Heart right ventricle (tissue), 16 donors: ENCODE data around the gene MMD. TPM values are rescaled to one million over a fixed set of nuclear protein-coding genes. Genes with fewer than 3 reads are reported as not detected.
A peak's percentile ranks its signal among the peaks of the same experiment; 100 is the strongest.

Source experiments
- ATAC-seq, 8 donors: fragments of 200-7000 bp; cut with Tn5 transposase; one replicate each; pipeline ENCODE4 v1.9.1; 2020; ENCODE audit warnings: mild to moderate bottlenecking in 8 of 8, moderate library complexity in 8 of 8, moderate number of reproducible peaks in 1 of 8
- DNase-seq, 2 donors: peaks; one replicate each; pipeline ENCODE4 v3.0.0-alpha.2; 2020
- H3K27ac ChIP-seq, 10 donors: fragments of 200-600 bp; sonication (generic) in 2 of 10; one replicate each; pipeline versions ENCODE4 v1.5.0 to v1.8.0; 2020 to 2022; ENCODE audit warnings: mild to moderate bottlenecking in 3 of 10
- H3K27me3 ChIP-seq, 7 donors: fragments of 200-600 bp; one replicate each; pipeline ENCODE4 v1.8.0; 2021 to 2022; ENCODE audit warnings: mild to moderate bottlenecking in 2 of 7
- H3K36me3 ChIP-seq, 9 donors: fragments of 200-600 bp; sonication (generic) in 1 of 9; one replicate each; pipeline versions ENCODE4 v1.5.0 to v1.8.0; 2020 to 2022; ENCODE audit warnings: mild to moderate bottlenecking in 2 of 9
- H3K4me1 ChIP-seq, 9 donors: fragments of 200-600 bp; sonication (generic) in 1 of 9; one replicate each; pipeline versions ENCODE4 v1.5.0 to v1.8.0; 2020 to 2022; ENCODE audit warnings: mild to moderate bottlenecking in 4 of 9
- H3K4me3 ChIP-seq, 10 donors: fragments of 200-600 bp; sonication (generic) in 2 of 10; one replicate each; pipeline versions ENCODE4 v1.5.0 to v1.8.0; 2020 to 2022; ENCODE audit warnings: mild to moderate bottlenecking in 7 of 10, moderate library complexity in 2 of 10
- H3K9me3 ChIP-seq, 11 donors: fragments of 200-600 bp in 10 of 11; sonication (generic) in 2 of 11; one replicate each; pipeline versions ENCODE4 v1.5.0 to v1.8.0; 2013 to 2022; ENCODE audit warnings: mild to moderate bottlenecking in 2 of 11, control low read depth in 1 of 11, moderate library complexity in 1 of 11
- WGBS, 2 donors: extraction: QIAGEN DNeasy Blood & Tissue Kit; methylation state at CpG; one replicate each; pipeline ENCODE4 v1.1.7; 2013; ENCODE audit warnings: inconsistent platforms in 1 of 2; 5-methylcytosine and 5-hydroxymethylcytosine counted together
- intact Hi-C, 10 donors: fragments of 100-400 bp; cut with DNase I; formaldehyde crosslinking; loops; one replicate each; pipeline versions ENCODE4 v1.11.1 to v1.14.2; 2022
- polyA plus RNA-seq, 2 donors: library from polyadenylated mRNA; stranded (reverse); fragments of 200-250 nt; gene quantifications; one replicate each; pipeline ENCODE4 v1.2.3, GENCODE V29; 2013
- total RNA-seq, 10 donors: library from RNA; stranded (reverse); fragmentation: NEBNext Ultra II Directional in 3 of 10; extraction: Animal tissue kit (Norgen Biotek cat#: 25700) in 3 of 10; gene quantifications; one replicate each; pipeline versions ENCODE4 v1.2.1 to v1.2.4, GENCODE V29; 2021 to 2023
- TF ChIP-seq, protein P1 (sequence below), 9 donors: fragments of 200-600 bp; sonication (generic) in 2 of 9; IDR thresholded peaks; one replicate each; pipeline versions ENCODE4 v1.5.0 to v1.8.0; 2021 to 2022; ENCODE audit warnings: antibody characterized with exemption in 9 of 9, mild to moderate bottlenecking in 5 of 9, moderate library complexity in 1 of 9
- donor health status: Arrhythmogenic right ventricular cardiomyopathy.
- donor health status: ischemic (EF 13 %, LVEDD 7.1; RV severe dilation, severe dysfunction).
- donor health status: healthy with polysubstance abuse.
- donor health status: DM: no; HTN: yes; CAD: no.
- donor health status: DM: no; HTN: no; CAD: no.
- donor health status: ischemic (EF 25% LVEDD 6.9; RV normal size, moderate dysfunction).
- donor health status: ischemic (EF 25% LVEDD 5.7; RV mildly dilated, moderate dysfunction).
- donor health status: healthy.
- donor health status: DM: yes; HTN: yes; CAD: no.
- donor health status: Ischemic cardiomyopathy.
- donor health status: ischemic (EF 35%, LVEDD 5.7; RV mildly dilated, moderate dysfunction).
- donor health status: nonischemic (EF 11% LVEDD 7.7; RV severe dilation, severe dysfunction).
- donor health status: DM: yes; HTN: yes; CAD: no.
- donor health status: PGD.
- donor health status: ischemic (EF 29% LVEDD 5.4; RV normal size, mild dysfunction).
- donor health status: nonischemic (EF 23%, LVEDD 6.1; RV moderate dilation, normal function).

Gene MMD
- total and polyA plus RNA-seq, 12 donors = 6.4 to 20.8 (median 10.4) TPM

DNA sequence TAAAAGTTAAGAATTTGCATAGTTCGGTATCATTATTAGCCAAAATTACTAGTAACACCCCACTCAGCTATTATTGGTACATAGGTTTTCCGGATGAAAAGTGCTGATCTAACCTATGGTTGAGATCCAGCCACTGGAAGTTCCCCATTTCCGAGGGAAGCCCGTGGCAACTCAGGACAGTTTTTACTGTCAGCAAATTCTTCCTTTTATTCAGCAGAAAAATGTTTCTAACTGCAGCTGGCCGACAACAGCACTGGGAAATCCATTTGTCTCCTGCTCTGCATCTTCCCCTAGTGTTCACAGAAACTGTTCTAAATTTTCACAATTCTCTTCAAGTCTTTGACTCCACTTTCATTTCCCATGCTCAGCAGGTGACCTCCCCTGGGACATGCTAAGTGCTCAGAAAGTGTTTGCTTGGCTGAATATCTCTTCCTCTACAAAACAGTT is 15.5 kb upstream of the MMD start:
- ATAC-seq = peak in 4 of 8 donors; percentile 21 to 63 (median 35)

DNA sequence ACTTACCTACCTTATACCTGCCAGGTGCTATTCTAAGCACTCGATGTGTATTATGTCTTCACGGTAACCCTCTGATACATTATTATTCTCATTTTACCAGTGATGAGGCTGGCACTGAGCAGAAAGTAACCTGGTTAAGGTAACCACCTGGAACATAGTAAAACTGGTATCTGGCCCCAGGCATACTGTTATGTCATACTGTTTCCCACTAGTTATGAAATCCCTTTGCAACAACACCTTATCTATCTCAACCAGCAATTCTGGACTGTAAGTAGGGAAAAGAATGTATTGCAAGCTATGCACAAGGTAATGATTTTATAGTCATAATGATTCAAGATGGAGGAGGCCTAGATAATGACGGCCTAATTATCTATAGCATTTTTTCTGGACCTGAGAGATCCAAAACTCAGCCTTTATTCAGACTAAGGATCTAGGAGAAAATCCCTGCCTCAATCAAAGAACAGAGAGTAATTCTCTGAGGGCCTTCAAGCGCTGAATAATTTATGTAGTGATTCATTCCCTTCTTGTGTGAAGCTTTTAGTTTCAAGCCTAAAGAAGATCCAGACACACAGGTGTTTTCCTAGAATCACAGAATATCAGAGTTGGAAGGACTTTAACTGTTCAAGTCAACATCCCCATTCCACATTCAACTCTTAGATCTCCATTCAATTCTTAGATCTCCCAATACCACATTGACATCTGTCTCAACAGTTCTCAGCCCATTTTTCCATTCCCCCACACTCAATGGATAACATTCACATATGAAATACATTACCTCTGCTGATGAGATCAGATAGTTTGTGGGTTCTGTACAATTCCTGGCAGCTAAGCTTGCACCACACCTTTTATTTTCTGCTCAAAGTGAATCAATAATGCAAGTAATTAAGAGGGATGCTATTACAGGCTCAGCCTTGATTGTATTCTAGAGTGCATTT is 14.9 kb upstream of the MMD start:
- Histone ChIP-seq H3K27ac (no peak overlapping the region), H3K36me3 (no peaks in the 10 kb centered on the region), H3K4me3 (no peak overlapping the region), H3K4me1 (peaks cover 0 to 40% (median 0%) of the 10 kb centered on the region in 9 donors), H3K27me3 (no peaks in the 10 kb centered on the region), H3K9me3 (no peaks in the 10 kb centered on the region)
- ATAC-seq = no peak
- TF ChIP-seq, protein P1, sequence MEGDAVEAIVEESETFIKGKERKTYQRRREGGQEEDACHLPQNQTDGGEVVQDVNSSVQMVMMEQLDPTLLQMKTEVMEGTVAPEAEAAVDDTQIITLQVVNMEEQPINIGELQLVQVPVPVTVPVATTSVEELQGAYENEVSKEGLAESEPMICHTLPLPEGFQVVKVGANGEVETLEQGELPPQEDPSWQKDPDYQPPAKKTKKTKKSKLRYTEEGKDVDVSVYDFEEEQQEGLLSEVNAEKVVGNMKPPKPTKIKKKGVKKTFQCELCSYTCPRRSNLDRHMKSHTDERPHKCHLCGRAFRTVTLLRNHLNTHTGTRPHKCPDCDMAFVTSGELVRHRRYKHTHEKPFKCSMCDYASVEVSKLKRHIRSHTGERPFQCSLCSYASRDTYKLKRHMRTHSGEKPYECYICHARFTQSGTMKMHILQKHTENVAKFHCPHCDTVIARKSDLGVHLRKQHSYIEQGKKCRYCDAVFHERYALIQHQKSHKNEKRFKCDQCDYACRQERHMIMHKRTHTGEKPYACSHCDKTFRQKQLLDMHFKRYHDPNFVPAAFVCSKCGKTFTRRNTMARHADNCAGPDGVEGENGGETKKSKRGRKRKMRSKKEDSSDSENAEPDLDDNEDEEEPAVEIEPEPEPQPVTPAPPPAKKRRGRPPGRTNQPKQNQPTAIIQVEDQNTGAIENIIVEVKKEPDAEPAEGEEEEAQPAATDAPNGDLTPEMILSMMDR (IDR thresholded peaks at IDR 0.05) = no peak
- no peak for DNase-seq
- 94 to 95% methylated on average over 4 of the region's 4 CpGs for WGBS, 2 donors
- intact Hi-C loops = no loop called here

More for the DNA sequence above, 15.5 kb upstream of the MMD start:
- Histone ChIP-seq H3K9me3 (no peaks in the 10 kb centered on the region), H3K4me3 (no peak overlapping the region), H3K36me3 (no peaks in the 10 kb centered on the region), H3K27ac (peak overlapping the region in 1 of 10 donors; percentile 66), H3K27me3 (no peaks in the 10 kb centered on the region), H3K4me1 (peaks cover 0 to 40% (median 0%) of the 10 kb centered on the region in 9 donors)
- no peak for DNase-seq
- TF ChIP-seq, protein P1 (IDR thresholded peaks at IDR 0.05) = no peak
- WGBS, 2 donors = 52 to 56% methylated on average over 5 of the region's 5 CpGs
- intact Hi-C loops = no loop called here

DNA sequence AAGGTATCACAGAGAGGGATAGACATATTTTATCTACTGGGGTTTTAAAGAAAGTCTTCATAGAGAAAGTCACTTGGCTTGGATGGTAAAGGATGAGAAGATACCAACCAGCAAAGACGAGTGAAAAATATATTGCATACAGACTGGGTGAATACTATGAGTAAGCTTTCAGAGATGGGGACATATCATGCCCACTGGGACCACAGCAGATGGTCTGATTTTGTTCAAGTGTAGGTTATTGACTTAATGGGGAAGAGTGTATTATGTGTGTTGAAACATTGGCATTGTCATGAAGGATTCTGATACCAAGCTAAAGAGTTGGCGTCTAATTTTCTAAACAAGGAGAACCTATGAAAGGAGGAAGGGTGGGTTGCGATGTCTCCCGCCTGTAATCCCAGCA is 13.8 kb upstream of the MMD start:
- H3K4me3 ChIP-seq = no peak overlapping the region
- DNase-seq (no peak), ATAC-seq (no peak)
- H3K36me3 ChIP-seq = no peaks in the 10 kb centered on the region
- intact Hi-C loops = no loop called here
- WGBS, 2 donors = 69 to 88% methylated on average over 4 of the region's 4 CpGs
- peaks cover 0 to 51% (median 7%) of the 10 kb centered on the region in 9 donors for H3K4me1 ChIP-seq
- no peaks in the 10 kb centered on the region for H3K27me3 ChIP-seq
- H3K9me3 ChIP-seq = no peaks in the 10 kb centered on the region
- no peak overlapping the region for H3K27ac ChIP-seq
- TF ChIP-seq, protein P1 (IDR thresholded peaks at IDR 0.05) = no peak

DNA sequence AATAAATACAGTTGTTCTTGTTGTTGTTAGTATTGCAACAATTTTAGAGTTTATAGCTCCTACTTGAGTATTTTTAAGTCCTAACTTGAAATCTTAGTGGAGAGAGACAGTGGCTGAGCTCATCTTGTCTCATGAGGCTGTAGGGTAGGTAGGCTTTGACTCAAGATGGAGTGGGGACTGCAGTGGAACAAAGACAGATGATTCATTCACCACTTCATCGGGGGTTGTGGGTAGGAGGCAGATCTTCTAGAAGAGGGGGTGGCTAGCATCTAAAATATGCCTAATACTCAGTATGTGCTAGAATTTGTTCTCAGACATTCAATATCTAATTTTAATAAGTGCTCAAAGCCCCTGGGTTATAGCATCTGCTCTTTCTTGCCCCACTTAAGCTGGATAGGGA is 13.1 kb upstream of the MMD start:
- no peaks in the 10 kb centered on the region for H3K9me3 ChIP-seq
- no peaks in the 10 kb centered on the region for H3K36me3 ChIP-seq
- DNase-seq (no peak), ATAC-seq (no peak)
- no peak overlapping the region for H3K4me3 ChIP-seq
- intact Hi-C loops = no loop called here
- WGBS, 2 donors = 90 to 95% methylated on average over 1 of the region's 1 CpG
- H3K27ac ChIP-seq = no peak overlapping the region
- peaks cover 0 to 55% (median 7%) of the 10 kb centered on the region in 9 donors for H3K4me1 ChIP-seq
- H3K27me3 ChIP-seq = no peaks in the 10 kb centered on the region
- TF ChIP-seq, protein P1 (IDR thresholded peaks at IDR 0.05) = no peak
